GM21619 (cell line): ENCODE results near the gene HCST.
A peak's percentile ranks its signal among the peaks of the same experiment; 100 is the strongest.
"Not testable (repeated sequence)": the region's sequence is repeated elsewhere in the genome, so short reads cannot be mapped to it uniquely, and the experiment has no call there.

Experiments used
- ATAC-seq: cut with Tn5 transposase; IDR thresholded peaks from one replicate; pipeline ENCODE4 v1.9.1; 2021; ENCODE audit not compliant: unreplicated experiment

The HCST gene

GRCh38 chr19:35903550-35904179 is 1.3 kb downstream of the HCST start:
- ATAC-seq = peak; percentile 43

GRCh38 chr19:35904311-35905068 is 2.2 kb downstream of the HCST start:
- no peak for ATAC-seq

DNA sequence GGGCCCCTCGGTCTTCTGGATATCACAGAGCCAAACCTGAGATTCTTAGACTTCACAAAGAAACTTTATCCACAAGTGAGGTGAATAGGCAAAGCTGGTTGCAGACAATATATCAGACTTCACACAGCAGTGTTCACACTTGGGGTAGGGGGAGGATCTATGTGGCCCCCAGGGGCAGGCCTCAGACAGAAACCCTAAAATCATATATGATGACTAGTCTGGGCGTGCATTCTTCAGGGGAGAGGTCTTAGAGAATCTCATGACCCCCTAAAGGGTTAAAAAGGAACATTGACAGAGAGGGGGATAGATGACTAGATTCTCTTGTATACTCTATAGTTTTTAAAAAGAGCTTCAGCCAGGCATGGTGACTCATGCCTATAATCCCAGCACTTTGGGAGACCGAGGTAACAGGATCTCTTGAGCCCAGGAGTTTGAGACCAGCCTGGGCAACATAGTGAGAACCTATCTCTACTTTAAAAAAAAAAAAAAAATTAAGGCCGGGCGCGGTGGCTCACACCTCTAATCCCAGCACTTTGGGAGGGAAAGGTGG is 2.9 kb downstream of the HCST start:
- no peak for ATAC-seq

DNA sequence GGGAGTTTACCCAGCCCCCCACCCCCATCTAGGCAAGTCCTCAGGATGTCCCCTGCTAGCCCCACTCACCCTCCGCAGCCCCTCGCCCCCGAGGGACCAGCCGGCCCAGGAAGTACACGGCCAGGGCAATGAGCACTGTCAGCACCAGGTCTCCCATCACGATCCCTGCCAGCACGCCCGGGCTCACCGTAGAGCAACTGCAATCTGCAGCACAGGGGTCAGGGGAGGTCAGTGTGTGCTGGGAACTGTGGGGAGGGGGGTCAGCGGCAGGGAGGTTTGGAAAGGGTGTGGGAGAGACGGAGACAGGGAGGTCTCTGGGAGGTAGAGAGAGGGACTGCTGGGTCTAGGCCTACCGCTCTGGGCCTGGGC is 5.0 kb downstream of the HCST start:
- ATAC-seq = no peak

DNA sequence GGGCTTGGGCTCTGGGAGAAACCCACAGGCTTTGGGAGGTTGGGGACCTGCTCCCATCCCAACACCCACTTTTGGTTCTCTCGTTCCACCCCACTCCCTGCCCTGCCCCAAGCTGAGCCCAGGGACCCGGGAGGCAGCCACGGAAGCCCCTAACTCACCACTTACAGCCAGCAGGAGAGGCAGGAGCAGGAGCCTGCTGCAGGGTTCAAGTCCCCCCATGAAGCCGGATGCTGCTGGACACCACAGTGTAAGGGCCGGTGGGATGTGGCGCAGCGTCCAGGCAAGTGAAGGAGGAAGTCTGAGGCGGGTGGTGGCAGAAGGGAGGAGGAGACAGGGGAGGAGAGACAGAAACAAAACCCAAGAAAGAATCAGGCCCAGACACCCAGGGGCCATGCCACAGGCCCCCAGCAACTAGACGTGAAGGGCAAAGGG is 5.7 kb downstream of the HCST start, which contains the start of gene TYROBP:
Gene TYROBP (minus strand): TSS at position 286 of the 432 bp plus-strand sequence. CDS start 67 bp downstream, at position 219.
- no peak for ATAC-seq

DNA sequence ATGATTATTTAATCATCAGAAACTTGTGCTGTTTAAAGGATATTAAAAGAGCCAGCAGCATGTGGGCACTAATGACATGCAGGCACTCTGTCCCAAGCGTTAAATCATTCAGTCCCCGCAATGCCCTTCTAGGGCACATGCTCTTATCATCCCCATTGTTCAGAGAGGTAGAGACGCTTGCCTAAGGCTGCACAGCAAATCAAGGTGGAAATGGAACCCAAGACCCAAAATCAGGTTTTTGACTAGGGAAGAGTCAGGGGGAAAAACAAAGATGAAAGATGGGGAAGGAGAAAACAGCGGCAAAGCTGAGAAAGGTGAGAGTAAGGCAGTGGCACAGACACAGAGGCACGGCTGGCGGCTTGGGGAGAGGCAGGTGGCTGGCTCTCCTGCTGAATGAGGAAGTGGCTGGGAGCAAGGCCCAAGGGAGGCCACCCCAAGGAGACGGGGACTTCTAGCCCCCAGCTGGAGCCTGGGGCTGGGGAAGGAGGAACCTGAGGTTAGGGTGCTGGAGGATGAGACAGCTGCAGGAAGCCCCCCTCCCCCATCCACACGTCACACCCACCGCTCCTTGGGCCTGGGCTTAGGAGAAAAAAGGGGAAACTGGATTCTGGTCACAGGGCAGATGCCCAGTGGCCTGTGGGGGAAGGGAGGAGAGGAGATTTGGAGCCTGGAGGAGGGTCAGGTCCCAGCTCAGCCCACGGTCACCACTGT is 6.8 kb downstream of the HCST start:
- peak; percentile 34 for ATAC-seq

DNA sequence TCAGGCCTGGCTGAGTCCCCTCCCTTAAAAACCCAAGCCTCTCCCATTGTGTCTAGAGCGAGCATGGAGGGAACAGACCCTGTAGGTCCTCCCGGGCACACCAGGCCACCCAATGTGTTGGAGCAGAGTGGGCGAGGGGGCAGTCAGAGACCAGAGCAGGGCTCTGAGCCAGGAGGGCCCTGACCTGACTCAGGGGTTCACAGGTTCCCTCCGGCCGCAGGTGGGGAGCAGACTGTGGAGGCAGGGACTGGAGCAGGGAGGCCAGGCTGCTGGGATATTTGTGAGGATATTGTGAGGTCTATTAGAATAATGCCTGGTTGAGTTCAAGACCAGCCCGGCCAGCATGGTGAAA is 7.3 kb downstream of the HCST start:
- ATAC-seq = no peak

GRCh38 chr19:35910355-35910754 is 8.0 kb downstream of the HCST start:
- not testable (repeated sequence) for ATAC-seq

- ATAC-seq = no peak
Measured at GRCh38 chr19:35911173-35911572, 8.8 kb downstream of the HCST start.

- no peak for ATAC-seq
Measured at GRCh38 chr19:35911790-35912189, 9.5 kb downstream of the HCST start.

- no peak for ATAC-seq
Measured at GRCh38 chr19:35913589-35913988, 11.3 kb downstream of the HCST start.

DNA sequence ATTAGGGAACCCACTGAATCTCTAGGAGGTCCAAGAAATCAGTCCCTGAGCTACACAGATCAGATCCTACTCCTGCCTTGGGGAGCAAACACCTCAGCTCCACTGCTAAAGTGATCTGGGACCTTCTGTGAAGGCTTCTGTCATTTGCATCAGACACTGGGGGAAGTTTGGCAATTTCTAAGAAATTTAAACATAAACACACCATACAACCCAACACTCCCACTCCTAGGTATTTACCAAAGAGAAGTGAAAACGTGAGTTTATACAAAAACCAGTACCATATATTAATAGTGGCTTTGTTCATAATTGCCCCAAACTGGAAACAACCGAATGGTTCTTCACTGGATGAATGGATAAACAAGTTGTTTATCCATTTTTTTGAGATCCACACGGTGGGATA is 13.1 kb downstream of the HCST start:
- ATAC-seq = no peak

DNA sequence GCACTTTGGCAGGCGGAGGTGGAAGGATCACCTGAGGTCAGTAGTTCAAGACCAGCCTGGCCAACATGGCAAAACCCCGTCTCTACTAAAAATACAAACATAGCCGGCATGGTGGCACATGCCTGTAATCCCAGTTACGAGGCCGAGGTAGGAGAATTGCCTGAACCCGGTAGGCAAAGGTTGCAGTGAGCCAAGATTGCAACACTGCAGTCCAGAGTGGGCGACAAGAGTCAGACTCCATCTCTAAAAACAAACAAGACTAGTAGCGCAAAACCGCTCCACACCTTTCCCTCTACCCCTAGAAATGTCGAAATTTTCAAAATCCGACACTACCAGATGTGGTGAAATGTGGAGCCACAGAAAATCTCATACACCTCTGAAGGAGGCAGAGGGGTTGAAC is 17.0 kb downstream of the HCST start:
- ATAC-seq = no peak

GRCh38 chr19:35921012-35921411 is 18.7 kb downstream of the HCST start:
- no peak for ATAC-seq

DNA sequence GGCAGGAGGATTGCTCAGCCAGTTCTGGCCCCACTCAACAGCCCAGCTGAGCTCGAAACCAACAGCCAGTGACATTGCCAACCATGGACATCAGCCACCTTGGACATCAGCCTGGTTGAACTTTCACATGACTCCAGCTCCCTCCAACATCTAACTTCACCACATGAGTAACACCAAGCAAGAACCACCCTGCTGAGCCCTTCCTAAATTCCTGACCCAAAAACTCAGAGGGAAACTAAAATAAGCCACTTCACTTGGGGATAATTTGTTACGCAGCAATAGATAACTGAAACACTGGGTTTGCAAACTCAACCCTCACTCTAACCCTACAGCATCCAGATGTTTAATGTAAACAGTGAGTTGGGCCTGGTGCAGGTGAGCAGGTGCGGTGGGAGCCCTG is 23.2 kb downstream of the HCST start:
- no peak for ATAC-seq

- ATAC-seq = no peak
Measured at GRCh38 chr19:35928507-35928906, 26.2 kb downstream of the HCST start.

DNA sequence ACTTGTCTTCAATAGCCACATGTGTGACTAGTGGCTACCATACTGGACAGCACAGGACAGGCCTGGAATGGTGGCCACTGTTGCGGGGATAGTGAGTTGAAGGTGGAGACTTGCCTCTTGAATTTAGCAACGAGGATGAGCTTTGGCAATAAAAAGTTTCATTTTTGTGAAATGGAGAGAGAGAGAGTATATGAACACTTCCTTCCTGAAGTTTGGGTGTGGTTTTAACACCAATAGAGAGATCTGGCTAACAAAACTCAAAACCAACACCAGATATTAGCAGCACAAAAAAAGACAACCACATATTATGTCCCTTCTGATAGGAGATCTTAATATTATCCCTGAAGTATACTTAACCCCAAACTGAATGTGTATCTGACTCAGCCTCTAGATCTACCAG is 27.5 kb downstream of the HCST start:
- ATAC-seq = no peak

DNA sequence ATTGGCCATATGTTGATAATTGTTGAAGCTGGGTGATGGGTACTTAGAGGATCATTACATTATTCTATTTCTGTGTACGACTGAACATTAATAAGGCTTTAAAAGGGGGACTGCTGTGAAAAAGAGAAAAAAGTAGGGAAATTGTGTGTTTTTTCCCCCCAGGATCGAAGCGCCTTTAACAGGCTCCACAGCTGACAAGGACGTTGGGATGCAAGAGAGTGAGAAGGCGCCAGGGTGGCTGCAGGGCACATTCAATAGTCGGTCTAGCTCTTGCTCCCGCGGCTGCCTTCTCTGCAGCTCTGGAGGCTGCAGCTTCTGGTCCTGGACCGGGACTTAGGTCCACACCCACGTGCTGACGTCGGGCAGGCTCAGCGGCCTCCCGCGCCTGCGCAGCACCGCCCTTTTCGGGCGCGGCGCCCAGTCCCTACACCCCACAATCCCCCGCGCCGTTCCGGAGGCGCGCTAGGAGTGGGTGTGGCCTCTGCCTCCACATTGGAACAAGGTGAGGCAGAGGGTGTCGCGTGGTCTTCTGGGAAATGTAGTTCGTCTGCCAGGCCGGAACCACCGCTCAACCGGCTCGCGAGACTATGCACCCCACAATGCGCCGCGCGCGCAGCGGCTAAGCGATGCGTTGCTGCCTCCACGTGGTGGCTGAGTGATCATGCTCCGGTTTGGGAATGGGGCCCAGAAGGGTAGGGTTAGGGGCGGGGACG is 29.0 kb downstream of the HCST start:
- ATAC-seq = peak; percentile 87

GRCh38 chr19:35931874-35932202 is 29.5 kb downstream of the HCST start:
- no peak for ATAC-seq

DNA sequence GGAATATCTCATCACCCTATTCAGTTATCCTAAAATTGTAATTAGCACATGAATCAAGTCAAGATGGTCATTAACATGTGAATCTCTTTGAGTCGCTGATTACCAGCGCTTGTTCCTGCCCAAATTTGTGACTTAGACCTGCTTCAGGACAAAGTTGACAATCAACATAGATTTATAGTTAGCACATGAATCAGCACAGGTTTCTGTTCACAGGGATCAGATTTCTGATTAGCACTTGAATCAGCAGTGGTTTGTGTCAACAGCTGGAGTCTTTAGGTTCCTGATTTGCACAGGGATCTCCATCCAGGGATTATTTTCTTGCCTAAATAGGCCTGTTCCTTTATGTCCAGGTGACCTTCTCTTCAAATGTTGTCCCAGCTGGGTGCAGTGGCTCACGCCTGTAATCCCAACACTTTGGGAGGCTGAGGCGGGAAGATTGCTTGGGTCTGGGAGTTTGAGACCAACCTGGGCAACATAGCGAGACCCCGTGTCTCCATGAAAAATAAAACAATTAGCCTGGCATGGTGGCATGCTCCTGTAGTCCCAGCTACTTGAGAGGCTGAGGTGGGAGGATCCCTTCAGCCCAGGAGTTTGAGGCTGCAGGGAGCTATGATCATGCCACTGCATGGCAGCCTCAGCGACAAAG is 30.1 kb downstream of the HCST start:
- ATAC-seq = no peak
